ENCODE results near the gene ZNF79. TPM values are rescaled to one million over a fixed set of nuclear protein-coding genes. Genes with fewer than 3 reads are reported as not detected.

The ZNF79 gene
- total and polyA plus RNA-seq, 2 of the 8 experiments (the other 6 are each of a cell fraction or from before 2014, with no cell fraction given): 2.4 to 7.4 TPM

GRCh38 chr9:127430415-127430814, 6.2 kb downstream of the ZNF79 start:
- Histone ChIP-seq H3K4ac (replicated peaks; ENCODE audit: insufficient read length, low read depth, low read length) (no peak overlapping the region), H2BK20ac (ENCODE audit: low read length) (no peak overlapping the region), H4K5ac (ENCODE audit: insufficient read length, low read depth, low read length) (no peak overlapping the region), H3K9me3 (ENCODE audit: insufficient read depth in 2 of 2, low read depth in 1 of 2, low read length in 1 of 2) (no peaks in the 10 kb centered on the region), H3K14ac (ENCODE audit: insufficient read length) (no peak overlapping the region), H3K79me1 (ENCODE audit: low read depth, low read length) (peaks cover 2% of the 10 kb centered on the region; the same call in 1 of the 2 replicates), H4K8ac (ENCODE audit: extremely low read depth, insufficient read depth, low read length) (no peak overlapping the region), H3K56ac (replicated peaks; ENCODE audit: insufficient read length, low read depth, low read length) (no peak overlapping the region), H4K20me1 (replicated peaks in 1 of 2; ENCODE audit: control insufficient read depth in 1 of 2, insufficient read depth in 2 of 2, low read length in 2 of 2) (peaks cover 2% of the 10 kb centered on the region in 2 experiments), H2AFZ (ENCODE audit: low read length) (no peak overlapping the region), H3K23ac (ENCODE audit: insufficient read length) (no peak overlapping the region), H3K79me2 (ENCODE audit: control insufficient read depth in 1 of 2, insufficient read depth in 2 of 2, low read length in 2 of 2) (peaks cover 4 to 24% of the 10 kb centered on the region in 2 experiments; a peak in 3 of 4 replicates), H3K27ac (ENCODE audit: low read depth, low read length) (no peak overlapping the region), H3K4me2 (ENCODE audit: insufficient read depth in 1 of 2, low read depth in 2 of 2, low read length in 2 of 2) (no peak overlapping the region), H3K18ac (ENCODE audit: extremely low read depth, low read length) (no peak overlapping the region), H2BK120ac (replicated peaks; ENCODE audit: low read depth, low read length) (no peak overlapping the region), H3K4me1 (replicated peaks in 1 of 4; ENCODE audit: control insufficient read depth in 3 of 4, insufficient read depth in 4 of 4, low read length in 3 of 4) (no peaks in the 10 kb centered on the region), H3K27me3 (replicated peaks in 1 of 4; ENCODE audit: control insufficient read depth in 3 of 4, extremely low read depth in 1 of 4, insufficient read depth in 3 of 4, low read length in 3 of 4) (no peaks in the 10 kb centered on the region), H2AK5ac (ENCODE audit: low read depth, low read length) (no peak overlapping the region), H2BK12ac (ENCODE audit: low read depth, low read length) (no peak overlapping the region), H3K9ac (replicated peaks in 1 of 4; ENCODE audit: extremely low read depth in 1 of 4, low read depth in 3 of 4, low read length in 3 of 4) (no peak overlapping the region), H3K36me3 (ENCODE audit: control insufficient read depth in 2 of 4, insufficient read depth in 4 of 4, low read length in 3 of 4) (peaks cover 14 to 38% (median 23%) of the 10 kb centered on the region in 4 experiments), H3K4me3 (ENCODE audit: extremely low read depth in 1 of 4, insufficient read depth in 2 of 4, low read depth in 3 of 4, low read length in 4 of 4) (no peak overlapping the region), H3K23me2 (ENCODE audit: low read depth, low read length) (no peaks in the 10 kb centered on the region), H2BK5ac (ENCODE audit: low read depth, low read length) (no peak overlapping the region), H4K91ac (replicated peaks; ENCODE audit: insufficient read length, low read length) (no peak overlapping the region), H2BK15ac (ENCODE audit: low read length) (no peak overlapping the region)
- DNase-seq (ENCODE audit: low read depth in 1 of 2, low spot score in 2 of 2) (no peak), FAIRE-seq (no peak)
- WGBS, 2 experiments (ENCODE audit: extremely low coverage in 1 of 2, insufficient coverage in 1 of 2, insufficient read length in 1 of 2, insufficient replicate concordance in 2 of 2, low coverage in 1 of 2, low lambda C conversion rate in 2 of 2, missing lambda C conversion rate in 1 of 2): 95% methylated on average over 8 of the region's 8 CpGs; no CpG with 5 or more reads in 1 of the 2 experiments
- TF ChIP-seq RBBP5 (IDR thresholded peaks at IDR 0.05; ENCODE audit: borderline replicate concordance, low read depth, low read length) (no peak), KDM1A (IDR thresholded peaks at IDR 0.05; ENCODE audit: borderline replicate concordance, low read length) (no peak), BACH1 (IDR thresholded peaks at IDR 0.05; ENCODE audit: low read length) (no peak)
- CTCF ChIA-PET (ENCODE audit: partially characterized antibody): interaction anchor here (2.2 kb wide), 1 partner anchor 12 kb away, joined by 5 read pairs; no protein-coding TSS in a partner anchor
- POLR2A ChIA-PET (ENCODE audit: partially characterized antibody): interaction anchor here (4.4 kb wide), 1 partner anchor 20 kb away, joined by 32 read pairs; the partner anchor contains the start of genes LRSAM1 and RPL12

All from H1 (cell line).